HL-60 (cell line): ENCODE data around the gene TPST1.

Experiments
- DNase-seq, 2 experiments: peaks; one replicate each; pipeline ENCODE4 v3.0.0-alpha.2; 2010 to 2020; ENCODE audit warnings: low read depth in 1 of 2, low spot score in 1 of 2
- H3K27ac ChIP-seq: fragments of 250-450 bp; sonication (Bioruptor Pico); replicated peaks from 2 replicates; pipeline ENCODE4 v1.5.1; 2020; ENCODE audit warnings: mild to moderate bottlenecking, moderate library complexity
- H3K27me3 ChIP-seq: fragments of 250-450 bp; sonication (Bioruptor Pico); 2 replicates; pipeline ENCODE4 v1.5.1; 2021; ENCODE audit warnings: mild to moderate bottlenecking, moderate library complexity; ENCODE audit not compliant: insufficient read depth, poor library complexity, severe bottlenecking
- H3K4me3 ChIP-seq: replicated peaks from 2 replicates; pipeline ENCODE4 v1.5.1; 2011; ENCODE audit warnings: mild to moderate bottlenecking, control low read depth, low read length; ENCODE audit not compliant: insufficient read depth
- CTCF ChIP-seq: IDR thresholded peaks from one replicate; pipeline ENCODE4 v1.5.1; 2011; ENCODE audit warnings: low read length, control low read depth, inconsistent platforms; ENCODE audit not compliant: insufficient read depth
- GABPA ChIP-seq: IDR thresholded peaks from 2 replicates; pipeline ENCODE4 v1.6.1; 2012; ENCODE audit warnings: low read depth
- POLR2AphosphoS5 ChIP-seq: IDR thresholded peaks from 2 replicates; pipeline ENCODE4 v1.6.1; 2012; ENCODE audit warnings: low read depth
- REST ChIP-seq: IDR thresholded peaks from 2 replicates; pipeline ENCODE4 v1.6.1; 2012; ENCODE audit warnings: low read depth; ENCODE audit not compliant: insufficient replicate concordance
- SPI1 ChIP-seq: IDR thresholded peaks from 2 replicates; pipeline ENCODE4 v1.6.1; 2012; ENCODE audit warnings: low read depth, mild to moderate bottlenecking, borderline replicate concordance

The TPST1 gene

GRCh38 chr7:66301737-66302136 lies 96.6 kb downstream of the TPST1 start:
- peak; percentile 63 to 67 for DNase-seq
- H3K4me3 ChIP-seq: no peak overlapping the region
- TF ChIP-seq POLR2AphosphoS5: peak; percentile 32; the same call in 1 of the 2 replicates
- no peak for TF ChIP-seq SPI1
- no peak for TF ChIP-seq GABPA
- no peaks in the 10 kb centered on the region for H3K27me3 ChIP-seq
- H3K27ac ChIP-seq: peak overlapping the region; percentile 73

- Histone ChIP-seq H3K4me3 (no peak overlapping the region), H3K27ac (no peak overlapping the region), H3K27me3 (no peaks in the 10 kb centered on the region)
- DNase-seq: no peak
- TF ChIP-seq SPI1: no peak
- TF ChIP-seq POLR2AphosphoS5: no peak
- no peak for TF ChIP-seq CTCF
- TF ChIP-seq GABPA: no peak
- TF ChIP-seq REST: no peak
Observed at GRCh38 chr7:66303454-66304155, 98.5 kb downstream of the TPST1 start.

- Histone ChIP-seq H3K27me3 (no peaks in the 10 kb centered on the region), H3K27ac (no peak overlapping the region), H3K4me3 (no peak overlapping the region)
- DNase-seq: no peak
- TF ChIP-seq REST (no peak), POLR2AphosphoS5 (no peak), GABPA (no peak), SPI1 (no peak), CTCF (no peak)
Observed at GRCh38 chr7:66304536-66304935, 99.4 kb downstream of the TPST1 start.

GRCh38 chr7:66306243-66306642 lies 101.1 kb downstream of the TPST1 start:
- TF ChIP-seq REST: no peak
- TF ChIP-seq SPI1: no peak
- no peak for TF ChIP-seq CTCF
- TF ChIP-seq POLR2AphosphoS5: no peak
- no peak for TF ChIP-seq GABPA
- no peak overlapping the region for H3K27ac ChIP-seq
- no peak for DNase-seq
- H3K4me3 ChIP-seq: no peak overlapping the region
- H3K27me3 ChIP-seq: no peaks in the 10 kb centered on the region
